Left lung (tissue), 10 donors: ENCODE measurements around the gene MAN2B1. TPM values are rescaled to one million over a fixed set of nuclear protein-coding genes. Genes with fewer than 3 reads are reported as not detected.

Experiments
- ATAC-seq: fragments of 200-7000 bp; cut with Tn5 transposase; one replicate; pipeline ENCODE4 v1.9.1; 2020; ENCODE audit warnings: moderate library complexity
- DNase-seq, 4 donors: peaks; one replicate each; pipeline ENCODE4 v3.0.0-alpha.2; 2013 to 2020
- H3K27ac ChIP-seq, 2 donors: fragments of 200-600 bp; sonication (generic) in 1 of 2; one replicate each; pipeline versions ENCODE4 v1.5.0 to v1.8.0; 2020 to 2021
- H3K27me3 ChIP-seq, 2 donors: fragments of 200-600 bp; sonication (generic) in 1 of 2; one replicate each; pipeline versions ENCODE4 v1.5.0 to v1.8.0; 2020 to 2021
- H3K36me3 ChIP-seq, 2 donors: fragments of 200-600 bp; sonication (generic) in 1 of 2; one replicate each; pipeline versions ENCODE4 v1.5.0 to v1.8.0; 2020 to 2021
- H3K4me1 ChIP-seq, 2 donors: fragments of 200-600 bp; one replicate each; pipeline ENCODE4 v1.8.0; 2021
- H3K4me3 ChIP-seq, 2 donors: fragments of 200-600 bp; sonication (generic) in 1 of 2; one replicate each; pipeline versions ENCODE4 v1.5.0 to v1.8.0; 2020 to 2021; ENCODE audit warnings: mild to moderate bottlenecking in 1 of 2
- H3K9me3 ChIP-seq, 2 donors: fragments of 200-600 bp; sonication (generic) in 1 of 2; one replicate each; pipeline versions ENCODE4 v1.5.0 to v1.8.0; 2020 to 2021
- intact Hi-C, 2 donors: fragments of 100-400 bp; cut with DNase I; formaldehyde crosslinking; loops; one replicate each; pipeline versions ENCODE4 v1.11.2 to v1.14.2; 2022
- polyA plus RNA-seq, 6 donors: library from polyadenylated mRNA; unstranded; fragments of 120-200 nt; gene quantifications; one replicate each; pipeline ENCODE4 v1.2.1, GENCODE V29; 2013; ENCODE audit not compliant: insufficient read length in 6 of 6
- total RNA-seq, 2 donors: library from RNA; stranded (reverse); fragmentation: NEBNext Ultra II Directional; extraction: Animal tissue kit (Norgen Biotek cat#: 25700); gene quantifications; one replicate each; pipeline ENCODE4 v1.2.1, GENCODE V29; 2021
- TF ChIP-seq, protein P1 (sequence below), 2 donors: fragments of 200-600 bp; sonication (generic) in 1 of 2; IDR thresholded peaks; one replicate each; pipeline versions ENCODE4 v1.5.0 to v1.8.0; 2021; ENCODE audit warnings: antibody characterized with exemption in 2 of 2
- donor health status: DM: no; HTN: yes; CAD: no.
- donor health status: DM: no; HTN: no; CAD: no.

MAN2B1 gene
- total and polyA plus RNA-seq, 8 donors, result 31.7 to 176 (median 40.2) TPM

DNA sequence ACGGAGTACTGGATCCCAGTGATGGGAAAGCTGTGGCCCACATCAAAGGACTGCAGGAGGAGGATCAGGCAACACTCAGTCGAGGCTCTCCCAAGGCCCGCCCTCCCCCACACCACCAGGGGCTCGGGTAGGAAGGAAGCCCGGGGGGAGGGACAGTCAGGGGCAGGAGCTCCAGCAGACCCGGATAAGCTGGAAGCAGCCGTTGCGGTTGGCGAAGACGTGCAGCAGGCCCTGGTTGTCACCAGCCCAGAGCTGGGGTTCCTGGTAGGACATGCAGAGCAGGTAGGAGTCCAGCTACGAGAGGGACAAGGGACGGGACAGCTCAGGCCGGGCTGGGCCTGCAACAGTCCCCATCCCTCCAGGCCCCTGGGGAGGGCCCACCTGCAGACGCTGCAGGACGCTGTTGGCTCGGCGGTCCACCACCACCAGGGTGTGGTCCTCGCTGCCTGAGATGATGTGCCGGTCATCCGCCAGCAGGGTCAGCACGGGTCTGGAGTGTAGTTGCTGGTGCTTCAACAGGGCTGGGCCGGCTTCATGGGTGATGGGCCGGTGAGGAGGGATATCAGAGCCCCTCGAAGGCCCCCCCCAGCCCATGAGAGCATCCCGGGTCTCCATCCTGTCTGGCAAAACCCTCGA, 23.2 kb upstream of the MAN2B1 start:
- Histone ChIP-seq H3K9me3 (no peaks in the 10 kb centered on the region), H3K27ac (no peak overlapping the region), H3K36me3 (peaks cover 0 to 11% of the 10 kb centered on the region in 2 donors), H3K4me1 (peaks cover 0 to 3% of the 10 kb centered on the region in 2 donors), H3K27me3 (no peaks in the 10 kb centered on the region), H3K4me3 (no peak overlapping the region)
- no peak for ATAC-seq
- intact Hi-C loops, result no loop called here
- peak in 1 of 4 donors; percentile 67 for DNase-seq
- TF ChIP-seq, protein P1, sequence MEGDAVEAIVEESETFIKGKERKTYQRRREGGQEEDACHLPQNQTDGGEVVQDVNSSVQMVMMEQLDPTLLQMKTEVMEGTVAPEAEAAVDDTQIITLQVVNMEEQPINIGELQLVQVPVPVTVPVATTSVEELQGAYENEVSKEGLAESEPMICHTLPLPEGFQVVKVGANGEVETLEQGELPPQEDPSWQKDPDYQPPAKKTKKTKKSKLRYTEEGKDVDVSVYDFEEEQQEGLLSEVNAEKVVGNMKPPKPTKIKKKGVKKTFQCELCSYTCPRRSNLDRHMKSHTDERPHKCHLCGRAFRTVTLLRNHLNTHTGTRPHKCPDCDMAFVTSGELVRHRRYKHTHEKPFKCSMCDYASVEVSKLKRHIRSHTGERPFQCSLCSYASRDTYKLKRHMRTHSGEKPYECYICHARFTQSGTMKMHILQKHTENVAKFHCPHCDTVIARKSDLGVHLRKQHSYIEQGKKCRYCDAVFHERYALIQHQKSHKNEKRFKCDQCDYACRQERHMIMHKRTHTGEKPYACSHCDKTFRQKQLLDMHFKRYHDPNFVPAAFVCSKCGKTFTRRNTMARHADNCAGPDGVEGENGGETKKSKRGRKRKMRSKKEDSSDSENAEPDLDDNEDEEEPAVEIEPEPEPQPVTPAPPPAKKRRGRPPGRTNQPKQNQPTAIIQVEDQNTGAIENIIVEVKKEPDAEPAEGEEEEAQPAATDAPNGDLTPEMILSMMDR (IDR thresholded peaks at IDR 0.05), result no peak

DNA sequence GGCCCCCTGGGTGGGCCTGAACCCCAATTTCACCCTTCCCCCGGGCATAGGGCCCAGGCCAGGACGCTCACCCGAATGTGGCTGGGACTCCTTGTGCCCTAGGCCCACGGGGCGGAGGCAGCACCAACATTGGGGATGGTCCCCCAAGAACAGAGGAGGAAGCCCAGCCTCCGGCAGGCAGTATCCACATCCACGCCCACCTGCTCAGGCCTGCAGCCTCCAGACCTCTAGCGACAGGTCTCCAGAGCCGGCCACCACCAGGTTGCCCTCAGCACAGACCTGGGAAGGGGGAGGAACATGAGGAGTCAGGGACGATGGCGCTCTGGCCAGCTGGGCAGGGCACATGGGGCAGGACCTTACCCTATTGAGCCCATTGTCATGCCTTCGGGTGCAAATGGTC, 22.5 kb upstream of the MAN2B1 start:
- no peaks in the 10 kb centered on the region for H3K9me3 ChIP-seq
- no peaks in the 10 kb centered on the region for H3K27me3 ChIP-seq
- DNase-seq (peak in 1 of 4 donors; percentile 61), ATAC-seq (no peak)
- no peaks in the 10 kb centered on the region for H3K4me1 ChIP-seq
- intact Hi-C loops, result no loop called here
- TF ChIP-seq, protein P1 (IDR thresholded peaks at IDR 0.05), result no peak
- peaks cover 0 to 11% of the 10 kb centered on the region in 2 donors for H3K36me3 ChIP-seq
- H3K27ac ChIP-seq, result no peak overlapping the region
- no peak overlapping the region for H3K4me3 ChIP-seq

DNA sequence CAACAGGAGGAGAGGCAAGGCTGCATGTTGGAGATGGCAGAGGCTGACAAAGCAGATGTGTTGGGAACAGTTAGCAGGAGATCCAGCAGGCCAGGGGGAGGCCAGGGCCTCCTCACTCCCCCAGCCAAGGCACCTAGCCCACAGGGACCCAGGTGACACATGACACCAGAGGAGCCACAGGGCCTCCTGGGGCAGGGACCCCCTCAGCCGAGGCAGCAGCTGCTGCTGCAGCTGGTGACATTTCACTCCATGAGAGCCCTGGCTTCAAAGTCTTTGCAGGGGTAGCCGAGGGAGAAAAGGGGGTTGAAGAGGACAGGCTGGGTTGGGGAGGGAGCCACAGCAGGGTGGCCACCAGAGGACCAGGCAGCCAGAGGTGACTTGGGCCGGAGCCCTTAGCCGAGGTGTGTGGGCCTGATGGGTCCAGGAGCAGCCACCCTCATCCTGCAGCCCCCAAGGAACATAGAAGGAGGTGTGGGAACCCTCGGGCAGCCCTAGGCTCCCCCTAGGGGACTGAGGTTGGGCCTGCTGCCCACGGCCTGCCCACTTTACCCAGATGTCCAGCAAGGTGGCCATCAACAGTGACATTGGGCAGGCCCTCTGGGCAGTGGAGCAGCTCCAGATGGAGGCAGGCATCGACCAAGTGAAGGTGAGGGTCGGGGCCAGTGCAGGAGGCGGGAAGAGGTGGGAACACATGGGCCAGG, 21.1 kb upstream of the MAN2B1 start, which contains the start of gene GNG14:
TSS of gene GNG14 (plus strand) at position 503 of the 701 bp plus-strand sequence. CDS start at position 554, 51 bp downstream.
- Histone ChIP-seq H3K36me3 (peaks cover 0 to 11% of the 10 kb centered on the region in 2 donors), H3K9me3 (no peaks in the 10 kb centered on the region), H3K27me3 (no peaks in the 10 kb centered on the region), H3K4me3 (no peak within 1 kb of the TSS), H3K4me1 (no peaks in the 10 kb centered on the region), H3K27ac (no peak within 1 kb of the TSS)
- ATAC-seq (no peak), DNase-seq (no peak)
- intact Hi-C loops, result no loop called here
- TF ChIP-seq, protein P1 (IDR thresholded peaks at IDR 0.05), result no peak

DNA sequence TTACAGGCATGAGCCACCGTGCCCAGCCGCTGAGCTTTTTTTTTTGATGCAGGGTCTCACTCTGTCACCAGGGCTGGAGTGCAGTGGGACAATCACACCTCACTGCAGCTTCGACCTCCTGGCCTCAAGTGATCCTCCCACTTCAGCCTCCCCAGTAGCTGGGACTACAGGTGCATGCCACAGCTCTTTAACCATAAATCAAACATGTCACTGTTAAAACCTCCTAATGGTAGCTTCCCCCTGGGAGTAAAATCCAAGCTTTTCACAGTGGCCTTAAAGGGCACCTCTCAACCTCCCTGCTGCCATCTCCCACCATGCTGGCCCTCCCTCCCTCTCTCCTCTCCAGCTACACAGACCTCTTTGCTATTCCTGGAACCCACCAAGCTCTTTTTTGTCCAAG, 19.3 kb upstream of the MAN2B1 start:
- H3K27me3 ChIP-seq, result no peaks in the 10 kb centered on the region
- H3K36me3 ChIP-seq, result peaks cover 0 to 5% of the 10 kb centered on the region in 2 donors
- peaks cover 0 to 6% of the 10 kb centered on the region in 2 donors for H3K4me1 ChIP-seq
- H3K27ac ChIP-seq, result no peak overlapping the region
- H3K4me3 ChIP-seq, result no peak overlapping the region
- TF ChIP-seq, protein P1 (IDR thresholded peaks at IDR 0.05), result no peak
- no peaks in the 10 kb centered on the region for H3K9me3 ChIP-seq
- ATAC-seq (no peak), DNase-seq (no peak)
- intact Hi-C loops, result no loop called here
